GM12892 (cell line): ENCODE measurements around the gene NPM1.

ENCODE experiments used
- DNase-seq: peaks from one replicate; pipeline ENCODE4 v3.0.0; 2011; ENCODE audit not compliant: insufficient read length
- FAIRE-seq: peaks from 2 replicates; lab custom pipeline; 2011; peaks lifted over from hg19 to GRCh38; lab: Jason Lieb, UNC
- POLR2A ChIP-seq: IDR thresholded peaks from 2 replicates; pipeline ENCODE4 v1.6.1; 2011; ENCODE audit warnings: low read depth, low read length, control low read depth
- POLR2AphosphoS5 ChIP-seq: IDR thresholded peaks from 2 replicates; pipeline ENCODE4 v1.6.1; 2011; ENCODE audit warnings: low read depth, low read length, control low read depth
- TAF1 ChIP-seq: IDR thresholded peaks from 2 replicates; pipeline ENCODE4 v1.6.1; 2011; ENCODE audit warnings: low read depth, mild to moderate bottlenecking, control low read depth, low read length, borderline replicate concordance

NPM1 gene

GRCh38 chr5:171418316-171418981, 30.8 kb downstream of the NPM1 start:
- TF ChIP-seq POLR2AphosphoS5 (no peak), TAF1 (no peak), POLR2A (no peak)
- FAIRE-seq (peak; percentile 79), DNase-seq (peak; percentile 84)

GRCh38 chr5:171418982-171419687, 31.5 kb downstream of the NPM1 start, which contains the start of gene FGF18:
Gene FGF18 (plus strand): TSS chr5:171419647. CDS start chr5:171420200, 553 bp downstream.
- DNase-seq, result peak; percentile 46
- FAIRE-seq, result no peak
- TF ChIP-seq POLR2AphosphoS5 (no peak), POLR2A (no peak), TAF1 (no peak)

GRCh38 chr5:171419688-171420430, 32.2 kb downstream of the NPM1 start:
- FAIRE-seq, result no peak
- TF ChIP-seq TAF1 (no peak), POLR2AphosphoS5 (no peak), POLR2A (no peak)
- peak; percentile 48 for DNase-seq

GRCh38 chr5:171420431-171421241, 33.0 kb downstream of the NPM1 start:
- TF ChIP-seq POLR2A, result no peak
- TF ChIP-seq TAF1, result no peak
- no peak for TF ChIP-seq POLR2AphosphoS5
- DNase-seq (no peak), FAIRE-seq (no peak)

GRCh38 chr5:171421331-171422262, 33.9 kb downstream of the NPM1 start:
- DNase-seq (no peak), FAIRE-seq (no peak)
- TF ChIP-seq POLR2A (no peak), TAF1 (no peak), POLR2AphosphoS5 (no peak)

- no peak for FAIRE-seq
- no peak for TF ChIP-seq POLR2AphosphoS5
- TF ChIP-seq TAF1, result no peak
- no peak for TF ChIP-seq POLR2A
- no peak for DNase-seq
These were observed 34.8 kb downstream of the NPM1 start for GRCh38 chr5:171422495-171422894.

- no peak for TF ChIP-seq POLR2A
- TF ChIP-seq POLR2AphosphoS5, result no peak
- no peak for TF ChIP-seq TAF1
- no peak for DNase-seq
- no peak for FAIRE-seq
These were observed 35.4 kb downstream of the NPM1 start for GRCh38 chr5:171422902-171423663.

- TF ChIP-seq POLR2A, result no peak
- no peak for DNase-seq
- no peak for FAIRE-seq
These were observed 37.1 kb downstream of the NPM1 start for GRCh38 chr5:171424726-171425125.

- FAIRE-seq, result no peak
- TF ChIP-seq TAF1, result no peak
- TF ChIP-seq POLR2AphosphoS5, result no peak
- no peak for TF ChIP-seq POLR2A
- DNase-seq, result no peak
These were observed 38.1 kb downstream of the NPM1 start for GRCh38 chr5:171425596-171426244.
